KMS-11 (cell line): ENCODE data around the gene ASIP.

Experiments
- H2AFZ ChIP-seq: fragments of 200-600 bp; sonication (generic); 2 replicates; pipeline ENCODE4 v1.6.1; 2016; ENCODE audit warnings: antibody characterized with exemption, mixed run types, low read depth
- H3K27ac ChIP-seq: fragments of 200-600 bp; sonication (generic); 2 replicates; pipeline ENCODE4 v1.6.1; 2016; ENCODE audit warnings: mild to moderate bottlenecking, mixed run types
- H3K27me3 ChIP-seq: fragments of 200-600 bp; sonication (generic); 2 replicates; pipeline ENCODE4 v1.6.1; 2017; ENCODE audit warnings: mild to moderate bottlenecking, low read depth, mixed run types, moderate library complexity; ENCODE audit not compliant: insufficient read depth
- H3K36me3 ChIP-seq: fragments of 200-600 bp; sonication (generic); 2 replicates; pipeline ENCODE4 v1.6.1; 2017; ENCODE audit warnings: mild to moderate bottlenecking, mixed run types; ENCODE audit not compliant: insufficient read depth
- H3K4me1 ChIP-seq: fragments of 200-600 bp; sonication (generic); 2 replicates; pipeline ENCODE4 v1.6.1; 2016; ENCODE audit warnings: mild to moderate bottlenecking, low read depth, mixed run types; ENCODE audit not compliant: poor library complexity, severe bottlenecking
- H3K4me2 ChIP-seq: fragments of 200-600 bp; sonication (generic); 2 replicates; pipeline ENCODE4 v1.7.0; 2016; ENCODE audit warnings: mild to moderate bottlenecking, mixed run types
- H3K4me3 ChIP-seq: fragments of 200-600 bp; sonication (generic); IDR thresholded peaks from 2 replicates; pipeline ENCODE4 v1.6.1; 2017; ENCODE audit warnings: low read depth, low read length, mixed read lengths; ENCODE audit not compliant: insufficient read depth
- H3K79me2 ChIP-seq: fragments of 200-600 bp; sonication (generic); 2 replicates; pipeline ENCODE4 v1.6.1; 2016; ENCODE audit warnings: low read depth, mixed run types; ENCODE audit not compliant: insufficient read depth
- H3K9ac ChIP-seq: fragments of 200-600 bp; sonication (generic); 2 replicates; pipeline ENCODE4 v1.6.1; 2016; ENCODE audit warnings: mild to moderate bottlenecking, mixed run types
- H4K20me1 ChIP-seq: fragments of 200-600 bp; sonication (generic); 2 replicates; pipeline ENCODE4 v1.6.1; 2016; ENCODE audit warnings: mild to moderate bottlenecking, mixed run types; ENCODE audit not compliant: insufficient read depth
- CTCF ChIP-seq: fragments of 200-600 bp; sonication (generic); conservative IDR thresholded peaks from 2 replicates; pipeline ENCODE4 v1.6.1; 2017; ENCODE audit warnings: low read depth, mild to moderate bottlenecking, antibody characterized with exemption, low read length, moderate library complexity, mixed read lengths

The ASIP gene

GRCh38 chr20:34316196-34316814 lies 75.1 kb downstream of the ASIP start:
- H3K27ac ChIP-seq = no peak overlapping the region
- H3K9ac ChIP-seq = no peak overlapping the region
- no peaks in the 10 kb centered on the region for H3K79me2 ChIP-seq
- H4K20me1 ChIP-seq = no peaks in the 10 kb centered on the region
- no peaks in the 10 kb centered on the region for H3K36me3 ChIP-seq
- H3K4me3 ChIP-seq = no peak overlapping the region
- H3K27me3 ChIP-seq = no peaks in the 10 kb centered on the region
- H3K4me1 ChIP-seq = peaks cover 11% of the 10 kb centered on the region
- H2AFZ ChIP-seq = no peak overlapping the region
- H3K4me2 ChIP-seq = no peak overlapping the region
- no peak for TF ChIP-seq CTCF
